Bronchial epithelial cell (primary cell): ENCODE results near the gene SLCO3A1. TPM values are rescaled to one million over a fixed set of nuclear protein-coding genes. Genes with fewer than 3 reads are reported as not detected.

ENCODE experiments used
- DNase-seq: peaks from one replicate; pipeline ENCODE4 v3.0.0-alpha.2; 2010; ENCODE audit warnings: low read depth
- FAIRE-seq: peaks from 2 replicates; lab custom pipeline; 2011; peaks lifted over from hg19 to GRCh38; lab: Jason Lieb, UNC
- H3K27me3 ChIP-seq: 2 replicates; pipeline ENCODE4 v1.5.1; 2011; ENCODE audit warnings: low read length; ENCODE audit not compliant: control insufficient read depth, insufficient read depth
- H3K36me3 ChIP-seq: 2 replicates; pipeline ENCODE4 v1.5.1; 2011; ENCODE audit warnings: low read length; ENCODE audit not compliant: control insufficient read depth, insufficient read depth
- H3K4me3 ChIP-seq: 2 replicates; pipeline ENCODE4 v1.5.1; 2011; ENCODE audit warnings: mild to moderate bottlenecking, low read depth, low read length, control low read depth
- CTCF ChIP-seq: IDR thresholded peaks from 2 replicates; pipeline ENCODE4 v1.5.1; 2011; ENCODE audit warnings: mild to moderate bottlenecking, moderate library complexity, low read length, control low read depth, inconsistent platforms; ENCODE audit not compliant: insufficient read depth, severe bottlenecking
- total RNA-seq: library from RNA; depleted of rRNA; stranded (reverse); fragments of >200 nt; gene quantifications from 2 replicates; pipeline ENCODE4 v1.2.1, GENCODE V29; 2014

Gene SLCO3A1
- total RNA-seq, 1 donor from 2014 or later, result 4.5 TPM

GRCh38 chr15:92043283-92043682 lies 189.8 kb downstream of the SLCO3A1 start:
- no peak overlapping the region for H3K4me3 ChIP-seq
- TF ChIP-seq CTCF, result no peak
- FAIRE-seq (no peak), DNase-seq (peak; percentile 52)
- no peaks in the 10 kb centered on the region for H3K27me3 ChIP-seq
- no peaks in the 10 kb centered on the region for H3K36me3 ChIP-seq

GRCh38 chr15:92044203-92044909 lies 190.8 kb downstream of the SLCO3A1 start:
- Histone ChIP-seq H3K36me3 (no peaks in the 10 kb centered on the region), H3K4me3 (no peak overlapping the region), H3K27me3 (no peaks in the 10 kb centered on the region)
- TF ChIP-seq CTCF, result no peak
- DNase-seq, result no peak
- no peak for FAIRE-seq

- H3K36me3 ChIP-seq, result no peaks in the 10 kb centered on the region
- no peak for TF ChIP-seq CTCF
- no peaks in the 10 kb centered on the region for H3K27me3 ChIP-seq
- no peak overlapping the region for H3K4me3 ChIP-seq
- FAIRE-seq, result peak; percentile 72
- DNase-seq, result no peak
Measured at GRCh38 chr15:92047900-92048299, 194.4 kb downstream of the SLCO3A1 start.

- peak; percentile 11 for DNase-seq
- Histone ChIP-seq H3K4me3 (no peak overlapping the region), H3K36me3 (no peaks in the 10 kb centered on the region), H3K27me3 (no peaks in the 10 kb centered on the region)
- FAIRE-seq, result no peak
- no peak for TF ChIP-seq CTCF
Measured at GRCh38 chr15:92048739-92049138, 195.2 kb downstream of the SLCO3A1 start.

GRCh38 chr15:92049290-92049989 lies 195.9 kb downstream of the SLCO3A1 start:
- Histone ChIP-seq H3K27me3 (no peaks in the 10 kb centered on the region), H3K36me3 (no peaks in the 10 kb centered on the region), H3K4me3 (no peak overlapping the region)
- DNase-seq, result no peak
- FAIRE-seq, result no peak
- no peak for TF ChIP-seq CTCF
